ENCODE results near the gene OPN3.

Gene OPN3

GRCh38 chr1:241615043-241615974, 24.9 kb downstream of the OPN3 start:
- H3K27ac ChIP-seq = no peak overlapping the region
- no peaks in the 10 kb centered on the region for H3K27me3 ChIP-seq (ENCODE audit: control insufficient read depth, insufficient read depth, low read length)
- no peak overlapping the region for H3K9ac ChIP-seq
- H3K4me2 ChIP-seq (ENCODE audit: low read length) = no peak overlapping the region
- no peak overlapping the region for H3K4me3 ChIP-seq (ENCODE audit: low read depth, low read length)
- H3K79me2 ChIP-seq = no peaks in the 10 kb centered on the region
- no peak overlapping the region for H2AFZ ChIP-seq
- TF ChIP-seq CTCF (IDR thresholded peaks at IDR 0.05) = no peak
- H3K36me3 ChIP-seq (ENCODE audit: control insufficient read depth, insufficient read depth, low read length) = no peaks in the 10 kb centered on the region
- no peaks in the 10 kb centered on the region for H3K9me3 ChIP-seq (ENCODE audit: control insufficient read depth, low read length)
- H3K4me1 ChIP-seq = no peaks in the 10 kb centered on the region

GRCh38 chr1:241614572-241614971, 25.6 kb downstream of the OPN3 start:
- Histone ChIP-seq H3K36me3 (ENCODE audit: control insufficient read depth, insufficient read depth, low read length) (no peaks in the 10 kb centered on the region), H3K9ac (no peak overlapping the region), H3K27ac (no peak overlapping the region), H3K4me1 (no peaks in the 10 kb centered on the region), H2AFZ (no peak overlapping the region), H3K9me3 (ENCODE audit: control insufficient read depth, low read length) (no peaks in the 10 kb centered on the region), H3K4me3 (ENCODE audit: low read depth, low read length) (no peak overlapping the region), H3K4me2 (ENCODE audit: low read length) (no peak overlapping the region), H3K79me2 (no peaks in the 10 kb centered on the region), H3K27me3 (ENCODE audit: control insufficient read depth, insufficient read depth, low read length) (no peaks in the 10 kb centered on the region)
- TF ChIP-seq CTCF (IDR thresholded peaks at IDR 0.05) = no peak

- H3K9ac ChIP-seq = no peak overlapping the region
- no peak overlapping the region for H3K4me3 ChIP-seq (ENCODE audit: low read depth, low read length)
- H3K4me2 ChIP-seq (ENCODE audit: low read length) = no peak overlapping the region
- TF ChIP-seq CTCF (IDR thresholded peaks at IDR 0.05) = no peak
- H3K27ac ChIP-seq = no peak overlapping the region
- no peaks in the 10 kb centered on the region for H3K79me2 ChIP-seq
- no peaks in the 10 kb centered on the region for H3K4me1 ChIP-seq
- no peaks in the 10 kb centered on the region for H3K9me3 ChIP-seq (ENCODE audit: control insufficient read depth, low read length)
- H3K36me3 ChIP-seq (ENCODE audit: control insufficient read depth, insufficient read depth, low read length) = no peaks in the 10 kb centered on the region
- H2AFZ ChIP-seq = no peak overlapping the region
- H3K27me3 ChIP-seq (ENCODE audit: control insufficient read depth, insufficient read depth, low read length) = no peaks in the 10 kb centered on the region
These were observed 26.0 kb downstream of the OPN3 start for GRCh38 chr1:241614144-241614543.

DNA sequence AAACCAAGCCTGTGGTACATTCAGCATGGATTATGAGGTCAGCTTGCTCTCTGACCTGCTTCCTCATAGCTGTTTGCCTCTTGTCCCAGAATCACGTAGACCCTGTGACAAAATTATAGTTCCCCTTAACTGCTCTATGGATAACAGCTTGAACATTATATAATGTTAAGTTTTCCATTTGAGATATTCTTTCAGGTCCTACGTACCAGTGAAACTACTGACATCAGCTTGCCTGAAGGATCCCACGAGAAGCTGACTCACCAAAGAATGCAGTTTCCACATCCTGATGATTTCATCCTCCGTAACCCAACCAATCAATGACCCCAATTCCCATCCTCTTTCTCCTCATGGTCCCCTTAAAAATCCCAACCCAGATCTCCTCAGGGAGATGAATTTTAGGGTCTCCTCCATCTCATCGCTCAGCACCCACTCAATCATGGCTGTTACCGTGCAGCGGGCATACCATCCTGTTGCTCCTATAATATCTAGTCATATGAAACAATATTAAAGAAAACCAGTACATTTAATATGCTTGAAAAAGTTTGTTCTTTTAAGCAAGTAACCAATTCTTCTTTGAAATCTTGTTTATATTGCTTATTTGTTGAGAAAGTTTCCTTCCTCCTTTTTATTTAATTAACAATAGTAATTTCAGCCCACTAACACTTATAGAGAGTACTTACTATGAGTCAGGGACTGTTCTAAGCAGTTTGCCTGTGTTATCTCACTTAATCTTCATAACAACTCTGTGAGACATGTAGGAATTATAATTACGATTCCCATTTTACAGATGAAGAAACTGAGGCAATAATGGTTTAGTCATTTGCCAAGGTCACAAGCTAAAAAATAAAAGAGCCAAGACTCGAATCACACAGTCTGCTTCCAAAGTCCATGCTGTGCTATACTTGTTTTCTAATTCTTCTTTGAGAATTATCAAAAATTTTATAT, 27.4 kb downstream of the OPN3 start:
- Histone ChIP-seq H3K36me3 (ENCODE audit: control insufficient read depth, insufficient read depth, low read length) (no peaks in the 10 kb centered on the region), H3K4me3 (ENCODE audit: low read depth, low read length) (no peak overlapping the region), H3K9me3 (ENCODE audit: control insufficient read depth, low read length) (no peaks in the 10 kb centered on the region), H2AFZ (no peak overlapping the region), H3K4me1 (no peaks in the 10 kb centered on the region), H3K27me3 (ENCODE audit: control insufficient read depth, insufficient read depth, low read length) (no peaks in the 10 kb centered on the region), H3K79me2 (no peaks in the 10 kb centered on the region), H3K27ac (no peak overlapping the region), H3K4me2 (ENCODE audit: low read length) (no peak overlapping the region), H3K9ac (no peak overlapping the region)
- TF ChIP-seq CTCF (IDR thresholded peaks at IDR 0.05) = no peak

Measured in parathyroid adenoma (tissue), 2 donors.